Measurements from ENCODE around the gene AOPEP.

AOPEP gene

DNA sequence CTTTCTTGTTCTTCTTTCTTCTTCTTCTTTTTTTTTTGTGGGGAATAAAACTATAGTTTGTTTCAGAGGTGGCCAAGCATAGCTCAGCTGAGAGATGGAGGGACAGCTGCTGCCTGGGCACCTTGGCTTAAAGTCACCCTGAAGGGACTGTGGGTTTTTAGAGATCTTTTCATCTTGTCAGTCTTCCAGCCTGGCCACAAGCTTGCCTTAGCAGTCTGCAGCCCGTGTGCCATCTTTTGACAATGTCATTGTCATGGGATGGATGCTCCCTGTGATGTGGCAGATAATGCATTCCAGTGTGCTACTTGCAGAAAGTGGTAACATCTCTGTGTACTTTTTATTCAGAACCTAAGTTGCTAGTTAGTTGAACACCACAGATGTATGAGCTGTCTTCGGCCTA, 310.2 kb downstream of the AOPEP start:
- DNase-seq (ENCODE audit: low read depth in 3 of 3): no peak

DNA sequence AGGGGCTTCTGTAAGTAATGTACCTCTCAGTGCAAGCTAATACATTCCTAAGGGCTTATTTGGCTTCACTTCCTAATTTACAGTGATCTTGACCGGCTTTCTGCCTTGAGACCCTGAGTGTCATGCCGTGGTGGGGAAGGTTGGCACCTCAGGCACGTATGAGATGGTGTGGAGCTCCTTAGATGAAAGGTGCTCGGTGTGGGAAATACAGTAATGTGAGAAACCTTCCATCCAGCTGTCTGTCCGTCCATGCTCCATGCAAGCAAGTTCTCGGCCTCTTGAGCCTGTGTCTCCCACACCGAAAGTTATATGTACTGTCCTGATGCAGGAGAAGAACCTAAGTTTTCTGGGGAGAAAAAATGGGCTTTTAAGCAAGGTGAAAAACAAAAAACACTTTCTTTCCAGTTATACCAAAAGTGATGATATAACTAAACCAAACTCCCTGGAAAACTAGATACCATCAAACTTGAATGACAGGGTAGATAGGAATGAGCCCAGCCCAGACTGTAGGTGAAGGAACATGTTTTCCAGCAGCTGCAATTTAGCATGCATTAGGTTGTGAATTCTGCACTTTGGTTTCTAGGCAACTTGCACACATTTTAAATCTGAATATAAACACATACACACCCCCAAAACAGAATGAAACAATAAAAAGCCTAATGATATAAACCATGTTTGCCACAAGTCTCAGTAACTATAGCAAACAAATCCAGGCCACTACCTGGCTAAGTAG, 311.5 kb downstream of the AOPEP start:
- DNase-seq (ENCODE audit: low read depth in 3 of 3): no peak

DNA sequence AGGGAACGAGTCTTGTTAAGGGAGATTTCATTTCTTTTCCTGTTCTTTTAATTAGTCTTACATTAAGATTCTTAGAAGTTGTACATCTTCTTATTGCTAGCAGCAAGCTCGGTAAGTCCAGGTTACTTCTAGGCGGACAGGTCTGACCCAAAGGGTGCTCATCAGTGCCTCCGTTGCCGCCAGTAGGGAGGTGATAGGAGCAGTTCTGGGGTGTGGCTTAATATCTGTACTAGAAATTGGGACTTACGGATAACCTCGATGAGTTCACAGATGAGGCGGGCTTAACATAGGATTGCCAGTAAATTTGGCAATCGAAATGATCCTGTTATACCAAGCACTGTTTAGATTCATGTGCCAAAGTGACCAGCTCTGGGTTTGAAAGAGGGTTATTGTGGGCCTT, 312.2 kb downstream of the AOPEP start:
- no peak for DNase-seq (ENCODE audit: low read depth in 3 of 3)

DNA sequence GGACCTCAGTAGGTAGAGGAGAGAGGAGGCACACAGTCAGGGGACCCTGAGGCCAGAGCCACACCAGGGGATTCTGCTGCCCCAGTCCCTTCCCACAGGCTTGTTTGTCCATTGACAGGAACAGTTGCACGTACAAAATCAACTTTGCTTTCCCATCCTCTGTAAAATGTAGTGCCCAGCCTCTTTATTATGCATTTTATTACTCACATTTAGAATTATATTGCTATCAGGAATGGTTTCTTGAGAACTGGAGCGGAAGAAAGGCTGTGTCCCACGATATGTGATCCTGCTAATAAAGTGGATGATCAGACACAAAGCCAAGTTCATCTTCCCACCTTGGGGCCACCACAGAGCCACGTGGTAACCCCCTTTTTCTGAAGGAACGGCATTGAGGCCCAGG, 313.6 kb downstream of the AOPEP start:
- no peak for DNase-seq (ENCODE audit: low read depth in 3 of 3)

DNA sequence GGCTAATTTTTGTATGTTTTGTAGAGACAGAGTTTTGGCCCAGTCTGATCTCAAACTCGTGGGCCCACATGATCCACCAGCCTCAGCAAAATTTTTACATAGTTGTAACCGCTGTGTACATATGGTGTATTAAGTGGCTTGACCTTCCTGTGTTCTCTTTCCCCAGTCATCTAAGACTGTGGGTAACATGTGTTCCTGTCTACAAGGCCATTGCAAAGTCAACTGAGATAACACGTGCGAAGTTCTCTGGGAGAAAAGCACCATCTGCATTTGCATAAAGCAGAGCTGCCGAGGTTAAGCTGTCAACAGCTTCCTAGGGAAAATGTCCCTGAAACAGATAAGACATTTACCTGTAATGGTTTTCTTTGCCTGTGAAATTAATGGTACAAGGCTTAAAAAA, 317.3 kb downstream of the AOPEP start:
- DNase-seq (ENCODE audit: low read depth in 3 of 3): no peak

DNA sequence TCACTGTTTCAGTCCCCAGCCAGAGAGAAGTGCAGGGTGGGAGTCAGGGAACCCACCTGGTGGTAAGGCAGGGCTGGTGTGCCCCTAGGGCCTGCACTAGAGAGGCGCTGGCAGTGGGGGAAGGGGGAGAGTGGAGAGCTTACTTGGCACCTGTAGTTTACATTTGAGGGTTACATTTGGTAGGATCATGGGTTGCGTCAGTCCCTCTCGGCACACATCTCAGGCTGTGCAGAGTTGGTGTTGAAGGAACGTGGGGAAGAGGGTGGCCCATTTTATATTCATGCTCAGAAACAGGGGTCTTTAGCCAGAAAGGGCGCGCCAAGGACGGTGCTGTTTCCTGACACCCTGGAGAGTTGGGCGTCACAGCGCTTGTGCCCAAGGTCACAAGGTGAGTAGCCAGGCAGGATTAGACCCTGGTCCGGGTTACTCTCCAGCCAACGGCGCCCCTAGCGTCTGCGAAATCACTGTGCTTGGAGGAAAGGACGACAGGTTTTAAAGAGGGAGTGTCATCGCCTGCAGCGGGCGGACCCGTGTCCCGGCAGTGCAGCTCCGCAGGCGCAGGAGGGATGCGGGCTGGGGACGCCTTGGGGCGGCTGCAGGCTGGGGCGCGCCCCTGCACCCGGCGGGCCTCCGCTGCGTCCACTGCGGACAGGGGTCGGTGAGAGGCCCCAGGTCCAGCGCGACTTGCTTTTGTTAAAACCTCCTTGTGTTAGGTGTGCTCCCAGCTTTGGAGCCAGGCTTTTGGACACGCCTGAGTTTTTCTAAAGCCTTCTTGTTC, 318.4 kb downstream of the AOPEP start:
- no peak for DNase-seq (ENCODE audit: low read depth in 3 of 3)

DNA sequence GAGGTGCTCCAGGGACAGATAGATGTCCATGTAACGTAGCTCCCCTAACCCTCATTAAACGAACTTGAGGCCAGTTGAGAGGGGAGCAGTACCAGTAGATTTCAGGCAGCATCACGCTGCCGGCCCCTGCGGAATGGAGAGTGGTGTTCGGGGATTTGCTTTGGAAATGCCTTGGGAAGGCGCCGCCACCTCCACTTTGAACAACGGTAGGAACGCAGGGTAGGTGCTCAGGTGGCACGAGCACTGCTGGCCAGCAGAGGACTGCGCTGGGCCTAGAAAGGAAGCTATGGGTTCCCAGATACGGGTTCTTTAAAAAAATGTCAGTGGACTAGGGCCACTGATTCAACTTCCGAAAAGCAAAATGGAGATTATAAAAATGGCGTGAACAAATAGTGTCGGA, 319.3 kb downstream of the AOPEP start:
- no peak for DNase-seq (ENCODE audit: low read depth in 3 of 3)

DNA sequence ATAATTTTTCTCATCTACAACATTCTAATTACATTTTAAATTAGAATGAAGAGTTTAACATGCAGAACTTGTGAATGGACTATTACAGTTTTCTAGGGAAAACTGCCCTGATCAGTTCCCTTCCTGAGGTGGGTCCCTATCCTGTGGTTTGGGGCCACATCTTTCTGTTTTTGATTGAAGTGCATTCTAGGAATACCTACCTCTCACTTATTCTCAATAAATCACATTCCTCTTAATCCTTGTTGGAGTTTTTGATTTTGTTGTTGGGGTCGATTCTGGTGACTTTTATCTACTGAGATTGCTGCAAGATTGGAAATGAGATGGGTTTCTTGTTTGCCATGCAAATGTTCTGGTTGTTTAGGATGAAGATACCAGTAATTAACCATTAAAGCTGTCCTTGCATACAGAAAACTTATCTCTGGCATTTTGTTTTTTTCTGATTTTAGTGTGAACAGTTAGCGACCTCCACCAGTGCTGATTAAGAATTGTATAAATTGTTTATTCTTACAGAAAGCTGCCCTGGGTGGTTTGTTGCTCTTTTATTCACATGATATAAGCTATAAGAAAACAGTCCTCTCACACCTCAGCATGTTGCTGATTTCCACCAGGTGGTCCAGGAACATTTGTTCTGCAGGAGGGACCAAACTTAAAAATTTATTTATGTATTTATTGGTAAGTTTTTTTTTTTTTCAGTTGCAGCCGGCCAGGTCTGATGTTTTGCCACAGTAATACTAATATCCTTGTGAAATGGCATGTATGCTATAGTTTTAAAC, 321.1 kb downstream of the AOPEP start:
- DNase-seq (ENCODE audit: low read depth in 3 of 3): no peak

DNA sequence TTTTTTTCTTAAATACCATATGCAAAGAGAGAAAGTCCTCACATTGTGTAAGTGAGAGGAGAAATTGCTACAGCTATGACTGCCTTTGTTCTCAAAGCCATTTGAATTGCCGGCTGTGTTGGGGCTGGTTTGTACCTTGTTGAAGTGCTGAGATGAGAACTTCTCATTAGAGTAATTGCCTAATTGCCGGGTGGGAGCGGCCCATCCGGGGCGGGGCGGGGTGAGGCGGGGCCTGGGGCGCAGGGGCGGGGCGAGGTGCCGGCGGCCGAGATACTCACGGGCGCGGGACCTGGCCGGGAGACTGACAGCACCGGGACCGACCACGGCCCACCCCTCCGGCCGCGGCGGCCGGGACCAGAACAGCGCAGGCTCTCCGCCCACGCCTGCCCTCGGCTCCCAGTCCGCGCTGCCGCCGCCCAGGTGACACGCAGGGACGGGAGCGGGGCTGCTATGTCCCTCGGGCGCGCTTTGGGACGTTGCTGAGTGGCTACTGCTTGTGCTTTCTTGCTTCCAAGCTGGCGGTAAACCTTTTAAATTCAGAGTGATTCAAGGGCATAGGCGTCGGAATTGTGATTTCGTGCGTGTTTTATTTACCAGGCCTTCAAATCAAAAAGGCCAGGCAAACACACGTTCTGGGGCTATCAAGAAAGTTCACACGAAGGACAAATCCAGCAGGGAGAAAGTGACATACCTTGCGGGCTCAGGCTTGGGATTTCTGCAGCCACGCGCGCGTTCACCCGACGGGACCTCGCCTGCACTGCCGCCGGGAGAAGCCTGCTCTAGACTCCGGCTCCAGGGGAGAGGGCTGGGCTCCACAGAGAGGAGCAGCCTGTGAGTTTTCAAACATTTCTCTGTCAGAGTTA, 322.0 kb downstream of the AOPEP start:
- peak in 2 of 3 donors; percentile 27 to 52 for DNase-seq (ENCODE audit: low read depth in 3 of 3)

DNA sequence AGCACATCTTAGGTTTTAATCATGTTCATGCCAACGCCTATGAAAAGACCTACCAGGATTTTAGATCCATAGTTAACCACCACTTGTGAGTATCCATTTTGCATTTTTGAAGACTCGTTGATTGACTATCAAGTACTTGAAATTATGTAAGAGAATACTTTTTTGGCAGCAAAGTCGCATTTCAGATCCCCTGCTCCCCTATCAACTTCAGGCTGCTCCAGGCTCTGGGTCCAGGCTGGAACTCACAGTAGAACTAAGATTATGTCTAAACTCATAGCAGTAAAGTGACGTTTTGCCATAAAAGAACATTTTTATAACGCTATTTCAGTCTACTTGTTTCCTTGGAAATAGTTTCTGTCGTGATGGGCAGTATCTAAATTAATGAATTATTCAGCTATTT, 323.3 kb downstream of the AOPEP start:
- no peak for DNase-seq (ENCODE audit: low read depth in 3 of 3)

DNA sequence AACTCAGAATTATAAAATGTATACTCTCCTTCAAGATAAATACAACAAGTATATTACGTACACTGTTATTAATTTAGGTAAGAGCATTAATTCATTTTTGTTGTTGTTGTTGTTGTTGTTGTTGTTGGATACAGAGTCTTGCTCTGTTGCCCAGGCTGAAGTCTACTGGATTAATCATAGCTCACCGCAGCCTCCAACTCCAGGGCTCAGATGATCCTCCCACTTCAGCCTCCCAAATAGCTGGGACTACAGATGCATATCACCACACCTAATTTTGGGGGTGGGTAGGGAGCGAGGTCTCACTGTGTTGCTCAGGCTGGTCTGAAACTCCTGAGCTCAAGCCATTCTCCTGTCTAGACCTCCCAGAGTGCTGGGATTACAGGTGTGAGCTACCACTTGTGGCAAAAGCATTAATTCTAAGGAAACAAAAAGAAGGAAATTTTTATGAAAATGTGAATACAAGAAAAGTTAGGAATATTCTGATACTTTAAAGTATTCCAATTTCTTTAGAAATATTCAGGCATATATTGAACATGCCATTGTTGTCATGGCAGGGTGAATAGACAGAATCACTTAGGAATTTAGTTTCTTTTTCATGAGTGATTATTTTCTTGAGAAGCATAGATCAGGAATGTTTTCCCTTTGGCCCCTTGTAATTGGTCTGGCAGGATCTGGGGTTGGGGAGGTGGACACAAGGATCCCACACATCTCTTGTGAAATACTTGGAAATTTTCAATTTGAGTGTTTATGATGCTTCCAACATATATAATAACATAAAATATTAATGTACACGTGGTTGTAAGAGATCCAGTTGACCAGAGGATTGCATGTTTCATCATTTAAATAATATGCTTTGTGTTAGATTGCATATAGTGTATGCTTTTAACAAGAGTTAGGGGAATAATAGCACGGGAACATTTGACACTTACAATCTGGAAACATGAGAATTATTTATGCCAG, 327.4 kb downstream of the AOPEP start:
- DNase-seq (ENCODE audit: low read depth in 3 of 3): no peak

DNA sequence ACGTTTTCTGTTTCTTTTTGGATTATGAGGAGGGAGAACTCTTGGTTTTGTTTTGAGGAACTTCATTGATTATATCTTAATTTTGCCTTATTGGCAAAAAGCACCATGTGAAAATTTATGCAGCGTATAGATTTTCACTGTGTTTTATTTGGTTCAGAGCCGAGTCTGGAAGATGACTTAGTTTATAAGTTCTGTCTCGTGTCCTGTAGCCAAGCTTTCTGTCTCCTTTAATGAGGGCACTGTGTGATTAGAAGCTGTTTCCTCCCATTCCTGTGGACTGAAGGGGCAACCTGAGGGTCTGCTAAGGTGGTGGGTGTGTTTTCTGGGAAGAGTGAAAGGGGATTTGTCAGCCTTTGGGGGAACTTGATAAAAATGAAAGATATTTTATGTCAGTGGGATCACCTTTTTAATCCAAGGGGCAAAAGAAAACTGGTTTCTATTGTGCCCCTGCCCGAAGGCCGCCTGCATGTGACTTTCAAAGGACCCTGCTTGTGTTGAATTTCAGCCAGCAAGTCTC, 328.9 kb downstream of the AOPEP start:
- no peak for DNase-seq (ENCODE audit: low read depth in 3 of 3)

DNA sequence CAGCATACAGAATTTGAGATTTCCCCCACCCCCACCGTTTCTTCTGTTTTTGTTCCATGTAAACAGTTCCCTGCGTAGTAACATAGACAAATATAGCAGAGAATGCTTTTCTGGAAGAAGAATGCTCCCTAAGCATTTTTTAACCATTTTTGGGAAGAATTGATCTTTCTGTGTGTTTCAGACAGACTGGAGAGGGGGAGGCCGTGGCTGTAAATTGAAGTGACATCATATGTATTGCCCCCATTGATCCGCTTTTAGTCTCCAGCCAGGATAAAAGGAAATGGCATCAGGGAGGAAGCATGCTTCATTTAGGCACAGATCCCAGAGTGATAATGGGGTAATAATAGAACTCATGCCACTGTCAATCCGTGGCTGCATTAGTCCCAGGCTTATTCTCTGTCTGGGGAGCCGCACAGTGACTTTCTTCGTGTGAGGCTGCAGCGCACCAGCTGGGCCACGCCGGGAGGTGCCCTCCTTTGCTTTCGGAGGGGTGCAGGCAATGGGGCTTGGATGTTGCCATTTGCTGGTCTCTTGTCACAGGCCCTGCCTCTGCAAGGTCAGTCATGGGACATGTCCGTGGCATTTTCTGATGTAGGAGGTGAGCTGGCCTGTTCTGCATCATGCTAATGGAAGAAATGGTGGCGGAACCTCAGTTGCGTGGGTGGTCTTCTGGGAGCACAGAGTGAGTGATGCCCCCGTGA, 329.5 kb downstream of the AOPEP start:
- no peak for DNase-seq (ENCODE audit: low read depth in 3 of 3)

DNA sequence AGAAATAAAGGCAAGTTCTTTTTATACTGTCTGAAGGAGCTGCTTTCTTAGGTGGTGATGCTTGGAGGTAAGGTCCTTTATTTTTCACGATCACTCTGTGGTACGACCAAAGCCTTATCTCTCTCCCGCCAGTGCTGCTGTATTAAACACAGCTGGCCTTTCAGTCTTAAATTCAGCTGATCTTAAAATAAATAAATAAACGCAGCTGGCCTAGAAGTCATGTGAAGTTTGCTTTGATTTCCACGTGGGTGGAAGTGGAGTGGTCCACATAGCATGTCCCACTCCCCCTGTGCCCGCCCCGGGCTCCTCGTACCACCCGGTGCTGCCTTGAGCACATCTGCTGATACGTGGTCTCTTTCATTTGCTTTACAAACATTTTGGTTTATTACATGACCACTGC, 330.6 kb downstream of the AOPEP start:
- no peak for DNase-seq (ENCODE audit: low read depth in 3 of 3)

DNA sequence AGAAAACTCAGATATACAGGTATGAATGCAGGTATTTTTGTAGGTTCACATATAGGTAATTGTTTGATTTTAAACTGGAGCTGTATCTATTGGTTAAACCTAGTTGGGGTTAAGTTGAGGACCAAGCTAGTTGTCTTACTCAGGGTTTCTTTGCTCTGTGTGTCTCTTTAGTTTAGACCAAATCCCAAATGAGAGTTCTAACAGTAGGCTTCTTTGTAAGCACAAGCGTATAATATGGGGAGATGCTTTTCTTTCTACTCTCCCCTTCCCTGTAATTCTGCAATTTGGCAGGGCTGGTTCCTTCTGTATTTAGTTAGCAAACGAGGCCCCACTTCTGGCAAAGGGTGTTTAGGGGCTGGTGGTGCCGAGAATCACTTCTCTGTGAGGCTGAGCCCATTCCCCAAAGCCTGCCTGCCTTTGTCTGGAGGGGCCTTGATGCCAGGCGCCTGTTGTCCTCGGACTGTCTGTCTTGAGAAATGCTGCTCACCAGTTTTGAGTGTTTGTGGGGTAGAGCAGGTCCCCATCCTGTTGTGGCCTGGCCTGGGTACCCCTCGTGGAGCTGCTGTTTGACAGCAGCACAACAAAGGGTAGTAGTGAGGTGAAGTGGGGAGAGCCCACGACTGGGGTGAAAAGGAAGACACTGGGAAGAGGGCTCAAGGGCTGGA, 331.8 kb downstream of the AOPEP start:
- no peak for DNase-seq (ENCODE audit: low read depth in 3 of 3)

DNA sequence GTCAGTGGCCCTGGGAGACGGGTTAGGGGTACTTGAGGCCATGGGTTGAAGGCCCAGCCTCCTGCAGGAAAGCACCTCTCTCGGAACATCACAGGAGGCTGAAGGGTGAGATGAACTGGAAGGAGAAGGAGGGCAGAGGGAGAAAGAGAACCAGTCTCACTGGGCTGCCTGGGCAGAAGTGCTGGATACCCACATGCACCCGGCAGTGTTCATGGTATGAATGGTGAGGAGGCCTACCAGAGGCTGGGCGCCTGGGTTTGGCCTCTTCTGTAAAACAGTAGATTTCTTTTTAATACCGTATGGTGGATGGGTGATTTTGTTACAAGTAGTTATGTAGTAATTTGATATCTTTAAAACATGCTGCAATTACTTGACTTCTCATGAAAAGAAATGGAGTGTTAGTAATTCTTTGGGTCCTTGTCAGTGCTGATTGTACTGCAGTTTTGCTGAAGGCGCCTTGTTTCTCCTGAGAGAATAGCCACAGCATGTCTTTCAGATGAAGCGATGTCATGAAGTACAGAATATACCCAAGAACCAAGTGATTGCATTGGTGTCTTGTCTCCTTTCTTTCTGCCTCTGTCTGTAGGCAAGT, 332.4 kb downstream of the AOPEP start:
- DNase-seq (ENCODE audit: low read depth in 3 of 3): no peak

DNA sequence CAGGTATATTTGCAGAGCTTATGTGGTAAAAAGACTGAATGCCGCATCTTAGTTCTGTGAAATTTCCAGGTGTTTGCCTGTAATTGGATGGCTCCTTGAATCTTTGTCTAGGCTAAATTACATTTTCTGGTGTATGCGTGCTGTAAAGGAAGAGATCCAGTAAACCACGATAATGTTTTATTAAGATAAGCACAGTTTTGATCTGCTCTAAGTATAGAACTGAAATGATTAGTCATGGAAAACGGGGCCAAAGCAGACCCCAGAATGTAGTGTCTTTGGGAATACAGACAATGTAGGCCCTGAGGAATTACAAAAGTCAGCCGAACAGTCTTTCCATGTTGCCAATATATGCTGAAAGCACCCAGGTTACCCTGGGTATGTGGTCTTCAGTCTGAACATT, 333.7 kb downstream of the AOPEP start:
- no peak for DNase-seq (ENCODE audit: low read depth in 3 of 3)

DNA sequence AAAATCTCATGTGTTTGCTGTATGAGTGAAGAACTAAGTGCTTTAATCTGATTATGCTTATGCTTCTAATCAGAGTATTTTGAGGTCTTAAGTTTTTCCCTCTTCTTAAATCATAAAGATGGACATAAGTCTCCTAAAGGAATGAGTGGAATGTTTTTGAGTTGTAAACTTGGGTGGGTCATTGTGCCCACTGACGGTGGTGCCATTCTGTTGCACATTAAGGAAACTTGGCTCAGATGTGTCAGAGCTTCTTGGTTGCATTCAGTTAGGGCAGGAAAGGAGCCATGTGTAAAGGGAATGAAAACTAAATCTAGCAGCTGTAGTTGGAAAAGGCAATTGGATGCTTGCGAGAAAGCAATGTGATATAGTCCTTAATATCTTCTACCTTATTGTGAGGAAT, 334.4 kb downstream of the AOPEP start:
- DNase-seq (ENCODE audit: low read depth in 3 of 3): no peak

Data from stimulated activated CD4-positive, alpha-beta T cell treated with anti-CD3 and anti-CD28 coated beads, TNF-alpha, amount 100 ng/mL, for 48 hours (primary cell).